ENCODE results near the gene GPR157.

- TF ChIP-seq CTCF (IDR thresholded peaks at IDR 0.05) (peak in 1 of 6 experiments; percentile 5), POLR2A (IDR thresholded peaks at IDR 0.05) (peak; percentile 28 to 37)
These were observed 50.0 kb downstream of the GPR157 start for GRCh38 chr1:9078752-9079500.

Data from Peyer's patch (tissue), 4 donors.